ENCODE measurements around the gene HOXD8.

HOXD8 gene

DNA sequence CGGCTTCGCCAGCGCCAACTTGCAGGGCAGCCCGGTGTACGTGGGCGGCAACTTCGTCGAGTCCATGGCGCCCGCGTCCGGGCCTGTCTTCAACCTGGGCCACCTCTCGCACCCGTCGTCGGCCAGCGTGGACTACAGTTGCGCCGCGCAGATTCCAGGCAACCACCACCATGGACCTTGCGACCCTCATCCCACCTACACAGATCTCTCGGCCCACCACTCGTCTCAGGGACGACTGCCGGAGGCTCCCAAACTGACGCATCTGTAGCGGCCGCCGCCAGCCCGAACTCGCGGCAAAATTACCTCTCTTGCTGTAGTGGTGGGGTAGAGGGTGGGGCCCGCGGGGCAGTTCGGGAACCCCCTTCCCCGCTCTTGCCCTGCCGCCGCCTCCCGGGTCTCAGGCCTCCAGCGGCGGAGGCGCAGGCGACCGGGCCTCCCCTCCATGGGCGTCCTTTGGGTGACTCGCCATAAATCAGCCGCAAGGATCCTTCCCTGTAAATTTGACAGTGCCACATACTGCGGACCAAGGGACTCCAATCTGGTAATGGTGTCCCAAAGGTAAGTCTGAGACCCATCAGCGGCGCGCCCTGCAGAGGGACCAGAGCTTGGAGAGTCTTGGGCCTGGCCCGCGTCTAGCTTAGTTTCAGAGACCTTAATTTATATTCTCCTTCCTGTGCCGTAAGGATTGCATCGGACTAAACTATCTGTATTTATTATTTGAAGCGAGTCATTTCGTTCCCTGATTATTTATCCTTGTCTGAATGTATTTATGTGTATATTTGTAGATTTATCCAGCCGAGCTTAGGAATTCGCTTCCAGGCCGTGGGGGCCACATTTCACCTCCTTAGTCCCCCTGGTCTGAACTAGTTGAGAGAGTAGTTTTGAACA, 42.7 kb downstream of the HOXD8 start:
- no peak overlapping the region for H3K4me2 ChIP-seq (ENCODE audit: low read depth, low read length, poor library complexity, severe bottlenecking)
- H3K79me2 ChIP-seq (ENCODE audit: insufficient read depth, low read length), result no peaks in the 10 kb centered on the region
- H3K27me3 ChIP-seq (ENCODE audit: low read length), result no peaks in the 10 kb centered on the region
- no peaks in the 10 kb centered on the region for H3F3A ChIP-seq (ENCODE audit: insufficient read depth)
- no peaks in the 10 kb centered on the region for H4K20me1 ChIP-seq (ENCODE audit: low read depth, low read length)
- no peak overlapping the region for H2AFZ ChIP-seq (ENCODE audit: low read depth, low read length, severe bottlenecking)
- TF ChIP-seq, protein P1, sequence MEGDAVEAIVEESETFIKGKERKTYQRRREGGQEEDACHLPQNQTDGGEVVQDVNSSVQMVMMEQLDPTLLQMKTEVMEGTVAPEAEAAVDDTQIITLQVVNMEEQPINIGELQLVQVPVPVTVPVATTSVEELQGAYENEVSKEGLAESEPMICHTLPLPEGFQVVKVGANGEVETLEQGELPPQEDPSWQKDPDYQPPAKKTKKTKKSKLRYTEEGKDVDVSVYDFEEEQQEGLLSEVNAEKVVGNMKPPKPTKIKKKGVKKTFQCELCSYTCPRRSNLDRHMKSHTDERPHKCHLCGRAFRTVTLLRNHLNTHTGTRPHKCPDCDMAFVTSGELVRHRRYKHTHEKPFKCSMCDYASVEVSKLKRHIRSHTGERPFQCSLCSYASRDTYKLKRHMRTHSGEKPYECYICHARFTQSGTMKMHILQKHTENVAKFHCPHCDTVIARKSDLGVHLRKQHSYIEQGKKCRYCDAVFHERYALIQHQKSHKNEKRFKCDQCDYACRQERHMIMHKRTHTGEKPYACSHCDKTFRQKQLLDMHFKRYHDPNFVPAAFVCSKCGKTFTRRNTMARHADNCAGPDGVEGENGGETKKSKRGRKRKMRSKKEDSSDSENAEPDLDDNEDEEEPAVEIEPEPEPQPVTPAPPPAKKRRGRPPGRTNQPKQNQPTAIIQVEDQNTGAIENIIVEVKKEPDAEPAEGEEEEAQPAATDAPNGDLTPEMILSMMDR (IDR thresholded peaks at IDR 0.05; ENCODE audit: insufficient read depth, low read length, poor library complexity, severe bottlenecking), result no peak
- no peak for TF ChIP-seq EZH2phosphoT487 (conservative IDR thresholded peaks at IDR 0.05; ENCODE audit: low read length)
- H3K9me3 ChIP-seq (ENCODE audit: insufficient read depth, low read length), result no peaks in the 10 kb centered on the region
- H3K4me3 ChIP-seq (ENCODE audit: insufficient read depth, low read length, poor library complexity, severe bottlenecking), result no peak overlapping the region
- no peaks in the 10 kb centered on the region for H3K9me2 ChIP-seq (replicated peaks; ENCODE audit: insufficient read depth, low read length)
- no peak overlapping the region for H3K9ac ChIP-seq (ENCODE audit: low read length)
- H3K36me3 ChIP-seq (ENCODE audit: low read length), result no peaks in the 10 kb centered on the region
- H3K27ac ChIP-seq (ENCODE audit: low read depth, low read length), result no peak overlapping the region

DNA sequence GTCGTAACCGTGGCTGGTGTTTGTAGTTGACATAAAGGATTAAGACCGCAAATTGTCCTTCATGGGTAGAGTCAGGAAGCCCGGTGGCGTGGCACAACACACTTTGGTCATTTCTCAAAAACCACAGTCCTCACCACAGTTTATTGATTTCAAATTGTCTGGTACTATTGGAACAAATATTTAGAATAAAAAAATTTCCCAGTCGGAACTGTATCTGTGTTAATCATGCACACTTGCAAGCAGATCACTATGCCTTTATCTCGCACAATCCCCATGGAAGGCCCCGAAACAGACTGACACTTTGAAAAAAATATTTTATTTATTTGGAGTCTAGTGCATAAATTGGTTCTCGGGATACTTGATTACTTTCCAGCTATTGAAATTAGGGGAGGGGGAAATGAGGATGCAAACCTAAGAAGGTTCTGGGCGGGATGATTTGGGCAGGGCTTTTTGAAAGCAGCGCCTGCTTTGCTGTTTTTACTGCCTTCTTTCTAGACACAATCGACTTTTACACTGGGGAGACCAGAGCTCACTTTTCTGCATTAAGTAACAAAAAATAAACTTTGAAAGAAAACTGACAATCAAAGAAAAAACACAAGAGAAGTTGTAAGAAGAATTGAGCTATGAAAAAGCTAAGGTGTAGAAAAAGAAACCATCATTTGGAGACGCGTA, 43.5 kb downstream of the HOXD8 start:
- Histone ChIP-seq H3K9ac (ENCODE audit: low read length) (no peak overlapping the region), H3K79me2 (ENCODE audit: insufficient read depth, low read length) (no peaks in the 10 kb centered on the region), H3K36me3 (ENCODE audit: low read length) (no peaks in the 10 kb centered on the region), H3K9me2 (replicated peaks; ENCODE audit: insufficient read depth, low read length) (no peaks in the 10 kb centered on the region), H2AFZ (ENCODE audit: low read depth, low read length, severe bottlenecking) (no peak overlapping the region), H3K4me2 (ENCODE audit: low read depth, low read length, poor library complexity, severe bottlenecking) (no peak overlapping the region), H3K9me3 (ENCODE audit: insufficient read depth, low read length) (no peaks in the 10 kb centered on the region), H3K4me3 (ENCODE audit: insufficient read depth, low read length, poor library complexity, severe bottlenecking) (no peak overlapping the region), H3F3A (ENCODE audit: insufficient read depth) (no peaks in the 10 kb centered on the region), H4K20me1 (ENCODE audit: low read depth, low read length) (no peaks in the 10 kb centered on the region), H3K27me3 (ENCODE audit: low read length) (no peaks in the 10 kb centered on the region), H3K27ac (ENCODE audit: low read depth, low read length) (no peak overlapping the region)
- TF ChIP-seq, protein P1 (IDR thresholded peaks at IDR 0.05; ENCODE audit: insufficient read depth, low read length, poor library complexity, severe bottlenecking), result no peak
- TF ChIP-seq EZH2phosphoT487 (conservative IDR thresholded peaks at IDR 0.05; ENCODE audit: low read length), result no peak

DNA sequence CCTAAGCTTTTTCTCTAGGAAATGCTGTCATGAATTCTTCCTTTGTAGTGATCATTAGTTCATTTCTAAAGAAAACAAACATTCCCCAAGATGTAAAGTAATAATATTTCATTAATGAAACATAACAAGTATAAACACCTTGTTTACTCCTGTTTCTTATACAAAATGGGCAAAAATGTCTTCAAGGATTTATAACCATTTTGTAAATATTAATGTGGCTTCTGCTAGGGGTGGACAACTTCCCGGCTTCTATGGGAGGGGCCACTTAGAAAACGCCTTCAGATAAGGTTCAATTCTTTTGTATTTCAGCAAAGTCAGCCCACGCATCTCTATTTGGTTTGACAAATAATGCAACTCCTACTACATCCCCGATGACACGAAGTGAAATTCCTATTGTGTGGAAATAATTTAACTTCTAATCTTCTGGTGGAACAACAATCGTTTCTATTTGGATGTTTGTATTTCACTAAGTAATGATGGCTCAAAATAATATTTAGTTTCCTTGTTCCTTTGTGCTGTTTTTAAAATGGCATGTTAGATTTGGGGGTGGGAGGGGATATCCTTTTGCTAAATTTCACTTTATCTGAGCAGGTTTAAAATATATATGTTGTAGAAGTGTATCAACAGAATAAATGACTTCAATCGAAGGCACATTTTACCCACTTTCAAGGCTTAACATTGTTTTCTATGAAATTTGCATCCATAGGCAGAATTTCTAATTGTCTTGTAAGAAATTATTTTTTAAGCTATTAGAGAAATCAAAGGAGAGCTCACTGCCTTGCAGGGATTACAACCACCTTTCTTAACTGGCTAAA, 44.3 kb downstream of the HOXD8 start:
- H3K36me3 ChIP-seq (ENCODE audit: low read length), result no peaks in the 10 kb centered on the region
- no peak overlapping the region for H3K9ac ChIP-seq (ENCODE audit: low read length)
- H3K9me2 ChIP-seq (replicated peaks; ENCODE audit: insufficient read depth, low read length), result no peaks in the 10 kb centered on the region
- no peaks in the 10 kb centered on the region for H3F3A ChIP-seq (ENCODE audit: insufficient read depth)
- TF ChIP-seq, protein P1 (IDR thresholded peaks at IDR 0.05; ENCODE audit: insufficient read depth, low read length, poor library complexity, severe bottlenecking), result no peak
- no peak for TF ChIP-seq EZH2phosphoT487 (conservative IDR thresholded peaks at IDR 0.05; ENCODE audit: low read length)
- no peaks in the 10 kb centered on the region for H3K27me3 ChIP-seq (ENCODE audit: low read length)
- no peaks in the 10 kb centered on the region for H4K20me1 ChIP-seq (ENCODE audit: low read depth, low read length)
- H3K9me3 ChIP-seq (ENCODE audit: insufficient read depth, low read length), result no peaks in the 10 kb centered on the region
- H2AFZ ChIP-seq (ENCODE audit: low read depth, low read length, severe bottlenecking), result peak overlapping the region; percentile 26
- no peak overlapping the region for H3K4me3 ChIP-seq (ENCODE audit: insufficient read depth, low read length, poor library complexity, severe bottlenecking)
- no peaks in the 10 kb centered on the region for H3K79me2 ChIP-seq (ENCODE audit: insufficient read depth, low read length)
- no peak overlapping the region for H3K4me2 ChIP-seq (ENCODE audit: low read depth, low read length, poor library complexity, severe bottlenecking)
- no peak overlapping the region for H3K27ac ChIP-seq (ENCODE audit: low read depth, low read length)
